ENCODE data around the gene BCR.
A peak's percentile ranks its signal among the peaks of the same experiment; 100 is the strongest.

BCR gene

DNA sequence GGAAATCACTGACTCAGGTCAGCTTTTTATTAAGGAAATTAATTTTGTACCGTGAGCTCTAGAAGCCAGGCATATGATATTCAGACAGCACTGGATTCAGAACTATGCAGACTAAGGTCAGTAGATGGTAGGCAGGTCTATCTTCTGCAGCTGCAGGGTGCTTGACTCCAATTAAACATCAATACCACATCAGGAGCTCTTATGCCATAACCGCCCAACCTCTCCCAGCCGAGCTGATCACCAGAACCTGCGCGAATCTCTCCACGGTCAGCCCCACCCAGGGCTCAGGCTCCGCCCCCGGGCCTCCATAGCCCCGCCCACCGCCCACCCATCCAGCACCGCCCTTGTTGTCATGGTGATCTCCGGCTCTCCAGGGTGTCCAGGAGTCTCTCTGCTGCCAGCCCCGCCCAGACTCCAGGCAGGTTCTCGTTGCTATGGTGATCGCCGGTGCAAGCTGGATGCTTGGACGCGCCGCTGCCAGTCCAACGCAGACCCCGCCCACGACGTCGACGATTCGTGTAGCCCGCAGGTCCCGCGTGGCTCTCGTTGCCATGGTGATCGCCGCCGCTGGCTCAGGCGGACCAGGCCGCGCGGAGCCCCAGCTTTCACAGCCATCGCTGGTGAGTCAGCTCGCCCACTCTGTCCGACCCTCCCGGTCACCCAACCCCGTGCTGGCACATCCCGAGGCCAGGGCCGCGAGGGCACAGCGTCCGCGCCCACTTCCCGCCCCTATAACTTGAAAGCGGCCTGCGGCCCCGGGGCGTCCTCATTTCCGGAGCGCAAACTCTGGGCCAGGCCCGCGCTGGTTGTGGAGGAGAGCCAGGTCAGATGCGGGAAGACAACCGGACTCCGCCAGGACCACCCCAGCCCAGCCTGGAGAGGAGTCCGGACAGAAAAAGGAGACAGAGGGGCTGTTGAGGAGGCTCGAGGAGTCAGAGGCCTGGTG lies 35.1 kb upstream of the BCR start, which contains the start of gene RAB36:
Gene RAB36 (plus strand): TSS at position 546 of the 946 bp plus-strand sequence. CDS start 1,140 bp downstream, outside the sequence.
- Mint-ChIP-seq H3K36me3 (ENCODE audit: low read depth) (no peaks in the 10 kb centered on the region), H3K4me3 (peak within 1 kb of the TSS; percentile 75), H3K9me3 (no peaks in the 10 kb centered on the region), H3K27me3 (ENCODE audit: low read depth) (peaks cover 8% of the 10 kb centered on the region), H3K27ac (peak within 1 kb of the TSS; percentile 73), H3K4me1 (ENCODE audit: low read depth) (peaks cover 30% of the 10 kb centered on the region)

DNA sequence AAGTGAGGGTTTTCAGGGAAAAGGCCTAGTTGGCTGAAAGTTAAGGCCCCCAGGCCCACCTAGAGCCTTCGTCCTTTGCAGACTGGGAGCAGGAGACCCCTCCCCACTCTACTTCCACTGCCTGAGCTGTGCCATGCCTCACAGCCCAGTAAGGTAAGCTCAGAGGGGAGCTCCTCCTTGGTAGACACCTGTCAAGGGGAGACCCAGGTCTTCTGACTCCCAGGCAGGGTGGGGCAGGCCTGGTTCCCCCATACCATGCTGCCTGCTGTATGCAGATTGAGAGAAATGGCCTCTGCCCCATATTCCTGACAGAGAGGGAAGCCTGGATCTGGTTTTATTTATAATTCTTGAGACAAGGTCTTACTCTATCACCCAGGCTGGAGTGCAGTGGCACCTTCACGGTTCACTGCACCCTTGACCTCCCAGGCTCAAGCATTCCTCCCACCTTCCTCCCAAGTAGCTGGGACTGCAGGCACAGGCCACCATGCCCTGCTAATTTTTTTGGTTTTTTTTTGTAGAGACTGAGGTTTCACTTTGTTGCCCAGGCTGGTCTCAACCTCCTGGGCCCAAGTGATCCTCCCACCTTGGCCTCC lies 34.3 kb upstream of the BCR start:
- H3K4me1 Mint-ChIP-seq (ENCODE audit: low read depth): peaks cover 24% of the 10 kb centered on the region
- no peak overlapping the region for H3K27ac Mint-ChIP-seq
- H3K4me3 Mint-ChIP-seq: peak overlapping the region; percentile 28
- no peaks in the 10 kb centered on the region for H3K36me3 Mint-ChIP-seq (ENCODE audit: low read depth)
- no peaks in the 10 kb centered on the region for H3K9me3 Mint-ChIP-seq
- peaks cover 8% of the 10 kb centered on the region for H3K27me3 Mint-ChIP-seq (ENCODE audit: low read depth)

DNA sequence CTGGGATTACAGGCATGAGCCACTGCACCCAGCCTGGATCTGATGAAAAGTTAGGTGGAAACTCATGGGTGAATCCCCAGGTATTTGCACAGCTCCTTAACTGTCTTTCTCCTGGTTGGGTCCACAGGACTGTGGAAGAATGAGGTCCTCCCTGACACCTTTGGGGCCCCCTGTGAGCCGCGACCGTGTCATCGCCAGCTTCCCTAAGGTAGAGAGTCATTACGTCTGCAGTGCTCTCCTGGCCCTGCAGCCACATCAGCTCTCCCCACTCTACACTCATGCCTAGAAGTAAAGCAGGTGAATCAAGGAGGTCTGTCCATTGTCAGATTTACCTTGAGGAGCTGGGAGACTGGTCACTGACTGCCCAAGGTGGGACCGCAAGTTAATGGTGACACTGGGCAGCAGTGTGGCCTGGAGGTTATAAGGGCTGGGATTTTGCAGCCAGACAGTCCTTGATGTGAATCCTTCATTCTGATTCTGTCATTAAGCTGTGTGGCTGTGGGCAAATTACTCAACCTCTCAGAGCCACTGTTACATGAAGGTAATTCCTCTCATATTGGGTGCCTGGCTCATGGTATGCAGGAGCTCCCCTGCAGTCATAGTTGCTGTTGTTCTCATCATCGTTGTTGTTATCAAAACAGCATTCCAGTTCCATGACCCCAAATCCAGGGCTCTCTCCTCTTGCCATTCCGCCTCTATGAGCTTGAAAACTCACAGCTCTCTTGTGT lies 33.7 kb upstream of the BCR start:
- Mint-ChIP-seq H3K27me3 (ENCODE audit: low read depth) (peaks cover 8% of the 10 kb centered on the region), H3K4me1 (ENCODE audit: low read depth) (peaks cover 20% of the 10 kb centered on the region), H3K36me3 (ENCODE audit: low read depth) (no peaks in the 10 kb centered on the region), H3K9me3 (no peaks in the 10 kb centered on the region), H3K4me3 (no peak overlapping the region), H3K27ac (no peak overlapping the region)

DNA sequence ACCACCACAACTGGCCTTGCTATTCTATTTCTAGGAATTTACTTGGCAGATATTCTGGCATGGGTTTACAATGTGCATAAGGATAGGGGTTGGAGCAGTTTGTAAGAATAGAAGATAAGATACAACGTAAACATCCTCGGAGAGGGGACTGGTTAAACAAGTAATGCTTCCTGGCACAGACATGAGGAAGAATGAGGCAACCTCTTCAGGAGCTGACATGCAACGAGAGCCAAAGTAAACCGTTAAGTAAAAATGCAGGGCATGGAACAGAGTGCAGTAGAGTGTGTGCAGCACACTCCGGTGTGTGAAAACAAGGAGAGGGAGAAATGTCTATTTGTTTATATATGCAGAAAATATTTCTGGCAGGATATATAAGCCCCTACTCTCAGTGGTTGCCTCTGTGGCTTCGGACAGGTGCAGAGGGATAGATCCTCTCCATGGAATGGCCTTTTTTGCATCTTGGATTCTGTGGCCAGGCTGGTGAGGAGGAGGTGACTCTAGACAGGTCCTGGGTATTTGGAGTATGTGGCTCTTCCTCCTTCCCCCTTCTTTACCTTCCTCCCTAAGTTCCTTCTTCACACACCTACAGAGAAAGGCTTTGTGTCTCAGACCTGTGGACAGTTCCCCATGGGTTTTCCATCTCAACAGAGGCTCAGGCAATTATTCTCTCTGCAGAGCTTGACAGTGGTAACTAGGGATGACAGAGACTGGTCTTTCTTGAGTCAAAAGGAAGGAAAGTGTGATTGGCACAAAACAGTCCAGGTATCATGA lies 32.5 kb upstream of the BCR start:
- Mint-ChIP-seq H3K4me3 (no peak overlapping the region), H3K9me3 (no peaks in the 10 kb centered on the region), H3K4me1 (ENCODE audit: low read depth) (peaks cover 15% of the 10 kb centered on the region), H3K36me3 (ENCODE audit: low read depth) (no peaks in the 10 kb centered on the region), H3K27me3 (ENCODE audit: low read depth) (peaks cover 8% of the 10 kb centered on the region), H3K27ac (no peak overlapping the region)

DNA sequence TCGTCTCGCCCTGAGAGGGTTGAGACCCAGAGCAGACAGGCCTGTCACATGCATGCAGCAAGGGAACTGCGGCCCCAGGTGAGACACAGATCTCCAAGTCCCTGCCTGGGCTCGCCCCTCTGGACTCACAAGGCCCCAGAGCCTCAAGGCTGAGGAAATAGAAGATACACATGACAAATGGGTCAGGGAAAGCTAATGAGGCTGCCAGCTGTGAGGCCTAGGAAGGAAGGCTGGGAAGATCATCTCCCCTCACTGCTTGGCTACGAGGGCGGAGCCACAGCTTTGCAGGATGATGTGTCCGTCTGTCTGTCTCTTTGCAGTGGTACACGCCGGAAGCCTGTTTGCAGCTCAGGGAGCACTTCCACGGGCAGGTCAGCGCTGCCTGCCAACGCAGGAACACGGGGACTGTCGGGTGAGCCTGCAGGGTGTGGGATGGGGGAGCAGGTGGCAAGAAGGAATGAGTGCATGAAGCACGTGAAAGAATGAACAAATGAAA lies 30.5 kb upstream of the BCR start:
- Mint-ChIP-seq H3K4me3 (no peak overlapping the region), H3K27me3 (ENCODE audit: low read depth) (peaks cover 5% of the 10 kb centered on the region), H3K4me1 (ENCODE audit: low read depth) (peaks cover 9% of the 10 kb centered on the region), H3K27ac (no peak overlapping the region), H3K9me3 (no peaks in the 10 kb centered on the region), H3K36me3 (ENCODE audit: low read depth) (no peaks in the 10 kb centered on the region)

DNA sequence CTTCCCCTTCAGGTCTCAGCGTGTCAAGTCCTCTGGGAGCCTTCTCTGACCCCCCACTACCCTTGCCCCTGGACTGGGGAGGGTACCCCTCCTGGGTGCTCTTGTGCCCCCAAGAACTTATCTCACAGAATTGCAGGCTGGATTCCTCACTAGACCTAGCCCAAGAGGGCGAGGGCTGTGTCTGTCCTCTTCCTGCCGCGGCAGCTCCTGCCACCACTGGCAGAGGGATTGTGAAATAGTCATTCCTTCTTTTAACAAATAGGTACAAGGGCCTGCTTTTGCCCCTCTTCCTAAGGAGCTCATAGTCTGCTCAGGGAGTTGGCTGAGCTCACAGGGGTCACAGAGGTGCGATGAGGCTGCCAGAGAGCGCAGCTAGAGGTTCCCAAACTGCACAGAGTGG lies 29.5 kb upstream of the BCR start:
- H3K9me3 Mint-ChIP-seq: no peaks in the 10 kb centered on the region
- no peak overlapping the region for H3K27ac Mint-ChIP-seq
- peaks cover 4% of the 10 kb centered on the region for H3K4me1 Mint-ChIP-seq (ENCODE audit: low read depth)
- H3K27me3 Mint-ChIP-seq (ENCODE audit: low read depth): peaks cover 9% of the 10 kb centered on the region
- H3K36me3 Mint-ChIP-seq (ENCODE audit: low read depth): no peaks in the 10 kb centered on the region
- no peak overlapping the region for H3K4me3 Mint-ChIP-seq

DNA sequence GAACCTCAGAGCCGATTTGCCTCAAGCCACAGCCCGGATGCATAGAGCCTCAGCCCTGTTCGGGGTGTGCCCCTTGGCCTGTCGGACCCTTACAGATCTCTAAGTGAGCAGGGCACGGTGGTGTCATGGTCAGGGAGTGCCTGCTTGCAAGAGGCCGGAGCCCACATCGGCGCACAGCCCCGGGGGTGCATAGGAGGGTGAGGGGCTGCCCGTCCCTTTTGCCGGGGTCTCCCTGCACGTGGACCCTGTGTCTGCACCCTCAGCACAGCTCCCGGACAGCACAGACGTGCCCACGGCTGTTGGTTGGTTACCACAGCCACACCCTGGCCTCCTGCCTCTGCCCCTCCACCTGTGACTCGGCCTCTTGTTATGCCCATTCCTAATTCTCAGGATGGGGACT lies 28.5 kb upstream of the BCR start:
- Mint-ChIP-seq H3K27ac (no peak overlapping the region), H3K36me3 (ENCODE audit: low read depth) (no peaks in the 10 kb centered on the region), H3K27me3 (ENCODE audit: low read depth) (peaks cover 9% of the 10 kb centered on the region), H3K4me3 (no peak overlapping the region), H3K9me3 (no peaks in the 10 kb centered on the region), H3K4me1 (ENCODE audit: low read depth) (peaks cover 4% of the 10 kb centered on the region)

DNA sequence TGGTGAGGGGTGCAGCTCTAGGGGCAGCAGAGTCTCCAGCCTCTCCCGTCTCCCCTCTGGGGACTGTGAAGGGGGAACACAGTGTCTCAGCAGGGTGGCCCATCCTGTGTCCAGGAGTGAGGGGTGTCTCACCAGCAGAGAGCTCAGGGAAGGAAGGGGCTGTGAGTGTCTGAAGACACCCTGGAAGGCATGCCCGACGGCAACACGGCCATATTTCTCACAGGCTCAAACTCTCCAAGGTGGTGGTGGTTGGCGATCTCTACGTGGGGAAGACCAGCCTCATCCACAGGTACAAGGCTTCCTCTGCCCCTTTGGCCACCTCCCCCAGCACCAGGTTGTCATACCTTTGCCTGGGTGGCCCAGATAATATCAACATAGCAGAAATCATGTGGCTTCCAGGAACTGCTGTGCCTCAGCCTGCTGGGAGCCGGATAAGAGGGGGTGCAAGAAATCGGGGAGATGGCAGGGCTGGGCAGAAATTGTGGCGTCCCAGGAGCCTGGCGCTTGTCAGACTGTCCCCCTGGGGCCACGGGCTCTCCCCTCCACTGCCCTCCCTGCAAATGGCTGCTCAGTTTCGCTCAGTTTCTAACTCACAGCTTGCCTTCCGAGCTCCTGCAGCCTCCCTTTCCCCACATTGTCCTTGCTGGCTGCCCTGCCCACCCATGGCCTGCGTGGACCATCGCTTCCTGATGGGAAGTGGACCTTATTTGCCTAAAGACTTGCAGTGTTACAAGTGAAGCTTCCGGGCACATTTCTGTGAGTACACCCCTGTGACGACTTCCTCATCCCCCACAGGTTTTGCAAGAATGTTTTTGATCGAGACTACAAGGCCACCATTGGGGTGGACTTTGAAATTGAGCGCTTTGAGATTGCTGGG lies 27.8 kb upstream of the BCR start:
- Mint-ChIP-seq H3K9me3 (no peaks in the 10 kb centered on the region), H3K4me3 (no peak overlapping the region), H3K27me3 (ENCODE audit: low read depth) (peaks cover 7% of the 10 kb centered on the region), H3K27ac (no peak overlapping the region), H3K36me3 (ENCODE audit: low read depth) (no peaks in the 10 kb centered on the region), H3K4me1 (ENCODE audit: low read depth) (peaks cover 4% of the 10 kb centered on the region)

DNA sequence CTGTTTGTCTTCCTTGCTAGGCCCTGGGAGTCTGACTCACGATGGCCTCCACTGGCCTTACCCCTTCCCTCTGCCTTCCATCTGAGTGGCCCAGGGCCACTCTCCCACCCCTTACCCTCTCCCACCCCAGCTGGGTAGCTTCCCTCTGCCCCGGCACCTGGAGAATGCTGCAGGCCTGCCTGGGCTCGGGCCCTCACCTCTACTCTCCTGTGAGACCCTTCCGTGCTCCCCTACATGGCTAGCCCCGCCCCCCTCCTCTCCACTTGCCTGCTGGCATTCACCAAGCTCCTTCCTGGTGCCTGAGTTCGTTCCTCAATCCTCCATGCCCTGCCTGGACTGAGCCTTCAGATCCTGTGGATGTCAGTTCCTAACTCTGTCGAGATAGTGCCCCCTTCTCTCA lies 26.3 kb upstream of the BCR start:
- H3K27ac Mint-ChIP-seq: no peak overlapping the region
- peaks cover 4% of the 10 kb centered on the region for H3K4me1 Mint-ChIP-seq (ENCODE audit: low read depth)
- no peaks in the 10 kb centered on the region for H3K36me3 Mint-ChIP-seq (ENCODE audit: low read depth)
- H3K4me3 Mint-ChIP-seq: no peak overlapping the region
- peaks cover 4% of the 10 kb centered on the region for H3K27me3 Mint-ChIP-seq (ENCODE audit: low read depth)
- H3K9me3 Mint-ChIP-seq: no peaks in the 10 kb centered on the region

DNA sequence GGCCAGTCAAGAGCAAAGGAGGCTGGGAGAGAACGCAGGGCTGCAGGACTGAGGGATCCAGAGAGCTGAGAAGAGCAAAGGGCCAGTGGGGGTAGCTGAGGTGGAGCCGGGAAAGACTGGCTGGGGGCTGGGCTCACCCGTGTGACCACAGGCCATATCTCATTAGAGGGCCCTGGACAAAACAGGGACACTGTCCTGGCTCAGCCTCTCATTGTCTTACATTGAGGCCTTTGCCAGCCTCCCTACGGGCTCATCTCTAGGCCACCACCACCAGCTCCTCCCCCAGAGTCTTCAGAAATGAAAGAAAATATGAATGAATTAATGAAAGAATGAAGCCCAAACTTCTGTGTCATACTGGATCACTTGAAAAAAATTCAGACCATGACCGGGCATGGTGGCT lies 25.8 kb upstream of the BCR start:
- no peaks in the 10 kb centered on the region for H3K36me3 Mint-ChIP-seq (ENCODE audit: low read depth)
- no peak overlapping the region for H3K4me3 Mint-ChIP-seq
- H3K27ac Mint-ChIP-seq: no peak overlapping the region
- H3K9me3 Mint-ChIP-seq: no peaks in the 10 kb centered on the region
- H3K27me3 Mint-ChIP-seq (ENCODE audit: low read depth): peaks cover 4% of the 10 kb centered on the region
- H3K4me1 Mint-ChIP-seq (ENCODE audit: low read depth): peaks cover 4% of the 10 kb centered on the region

DNA sequence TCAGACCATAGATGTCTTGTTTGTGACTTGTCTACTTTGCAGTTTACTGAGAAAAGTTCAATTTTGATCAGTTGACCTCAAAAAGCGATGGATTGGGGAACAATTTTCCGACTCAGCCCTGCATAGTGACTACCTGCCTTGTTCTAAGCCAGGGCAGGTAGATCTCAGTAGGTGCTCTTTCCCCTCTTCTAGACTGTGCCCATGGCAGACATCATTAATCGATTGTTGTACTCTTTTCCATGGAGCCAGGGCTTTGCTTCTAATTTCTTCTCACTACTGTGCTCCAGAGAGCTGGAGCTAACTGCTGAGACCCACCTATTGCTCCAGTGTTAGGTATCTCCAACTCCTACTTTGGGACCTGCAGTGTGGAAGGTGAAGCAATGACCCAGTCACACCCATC lies 25.2 kb upstream of the BCR start:
- Mint-ChIP-seq H3K27me3 (ENCODE audit: low read depth) (peaks cover 4% of the 10 kb centered on the region), H3K27ac (no peak overlapping the region), H3K36me3 (ENCODE audit: low read depth) (no peaks in the 10 kb centered on the region), H3K4me3 (no peak overlapping the region), H3K9me3 (no peaks in the 10 kb centered on the region), H3K4me1 (ENCODE audit: low read depth) (peaks cover 4% of the 10 kb centered on the region)

DNA sequence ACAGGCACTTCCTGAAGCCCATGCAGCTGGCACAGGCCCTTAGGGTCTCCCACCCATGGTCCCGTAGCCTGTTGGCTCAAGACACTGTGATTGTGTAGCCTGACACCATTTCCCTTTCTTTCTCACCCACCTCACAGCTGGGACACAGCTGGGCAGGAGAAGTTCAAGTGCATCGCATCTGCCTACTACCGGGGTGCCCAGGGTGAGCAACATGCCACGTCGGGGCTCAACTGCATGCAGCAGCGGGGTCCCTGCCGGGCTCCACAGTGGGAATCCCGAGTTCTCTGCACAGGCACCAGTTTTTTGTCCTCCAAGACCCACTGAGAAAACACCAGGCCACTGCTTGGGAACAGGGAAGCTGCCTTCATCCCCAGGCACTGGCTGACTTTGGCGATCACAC lies 24.5 kb upstream of the BCR start:
- Mint-ChIP-seq H3K36me3 (ENCODE audit: low read depth) (no peaks in the 10 kb centered on the region), H3K27ac (no peak overlapping the region), H3K9me3 (no peaks in the 10 kb centered on the region), H3K4me1 (ENCODE audit: low read depth) (peaks cover 4% of the 10 kb centered on the region), H3K4me3 (no peak overlapping the region), H3K27me3 (ENCODE audit: low read depth) (peaks cover 4% of the 10 kb centered on the region)

DNA sequence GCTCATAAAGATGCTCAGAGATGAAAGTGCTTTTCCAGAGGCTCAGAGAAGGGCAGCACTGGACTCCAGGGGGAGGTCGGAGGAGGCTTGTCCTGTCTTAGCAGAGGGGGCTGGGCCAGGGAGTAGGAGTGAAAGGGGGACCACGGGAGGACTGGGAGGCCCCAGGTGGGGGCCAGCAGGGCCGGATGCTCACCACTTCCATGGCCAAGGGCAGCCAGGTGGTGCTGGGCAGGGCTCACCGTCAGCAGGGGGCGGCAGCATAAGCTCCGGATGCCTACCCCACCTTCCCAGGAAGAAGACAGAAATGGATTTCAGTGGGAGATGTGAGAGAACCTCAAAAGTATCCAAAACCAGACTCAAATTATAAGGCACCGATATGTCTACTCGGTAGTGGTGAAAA lies 24.0 kb upstream of the BCR start:
- no peaks in the 10 kb centered on the region for H3K36me3 Mint-ChIP-seq (ENCODE audit: low read depth)
- H3K4me1 Mint-ChIP-seq (ENCODE audit: low read depth): peaks cover 4% of the 10 kb centered on the region
- no peaks in the 10 kb centered on the region for H3K9me3 Mint-ChIP-seq
- H3K27ac Mint-ChIP-seq: no peak overlapping the region
- H3K4me3 Mint-ChIP-seq: no peak overlapping the region
- H3K27me3 Mint-ChIP-seq (ENCODE audit: low read depth): peaks cover 4% of the 10 kb centered on the region
